Lower lobe of right lung (tissue), 2 donors: ENCODE data around the gene SLC38A9. TPM values are rescaled to one million over a fixed set of nuclear protein-coding genes. Genes with fewer than 3 reads are reported as not detected.
"Not testable (repeated sequence)": the region's sequence is repeated elsewhere in the genome, so short reads cannot be mapped to it uniquely, and the experiment has no call there.

Experiments used
- ATAC-seq, 2 donors: fragments of 200-7000 bp; cut with Tn5 transposase; one replicate each; pipeline ENCODE4 v1.9.1; 2020 to 2022; ENCODE audit warnings: mild to moderate bottlenecking in 2 of 2, moderate library complexity in 2 of 2
- DNase-seq: peaks from one replicate; pipeline ENCODE4 v3.0.0-alpha.2; 2020
- H3K27ac ChIP-seq: fragments of 200-600 bp; one replicate; pipeline ENCODE4 v1.8.0; 2022
- H3K27me3 ChIP-seq: fragments of 200-600 bp; one replicate; pipeline ENCODE4 v1.8.0; 2022; ENCODE audit warnings: low read depth
- H3K36me3 ChIP-seq: fragments of 200-600 bp; one replicate; pipeline ENCODE4 v1.8.0; 2022; ENCODE audit warnings: mild to moderate bottlenecking
- H3K4me1 ChIP-seq: fragments of 200-600 bp; one replicate; pipeline ENCODE4 v1.8.0; 2022
- H3K4me3 ChIP-seq: fragments of 200-600 bp; one replicate; pipeline ENCODE4 v1.8.0; 2022; ENCODE audit warnings: mild to moderate bottlenecking
- H3K9me3 ChIP-seq: fragments of 200-600 bp; one replicate; pipeline ENCODE4 v1.8.0; 2022
- intact Hi-C: fragments of 100-400 bp; cut with DNase I; formaldehyde crosslinking; loops from one replicate; pipeline ENCODE4 v1.11.0; 2022
- long read RNA-seq: library from polyadenylated mRNA; unstranded; transcript quantifications from one replicate; pipeline ENCODE4 v2.0.0, GENCODE V29; 2021
- total RNA-seq: library from RNA; stranded (reverse); fragmentation: NEBNext Ultra II Directional; extraction: Animal tissue kit (Norgen Biotek cat#: 25700); gene quantifications from one replicate; pipeline ENCODE4 v1.2.1, GENCODE V29; 2021
- TF ChIP-seq, protein P1 (sequence below): fragments of 200-600 bp; IDR thresholded peaks from one replicate; pipeline ENCODE4 v1.8.0; 2022; ENCODE audit warnings: antibody characterized with exemption, mild to moderate bottlenecking
- donor health status: DM: no; HTN: yes; CAD: no; lungs with severe emphysema.

SLC38A9 gene, protein sequence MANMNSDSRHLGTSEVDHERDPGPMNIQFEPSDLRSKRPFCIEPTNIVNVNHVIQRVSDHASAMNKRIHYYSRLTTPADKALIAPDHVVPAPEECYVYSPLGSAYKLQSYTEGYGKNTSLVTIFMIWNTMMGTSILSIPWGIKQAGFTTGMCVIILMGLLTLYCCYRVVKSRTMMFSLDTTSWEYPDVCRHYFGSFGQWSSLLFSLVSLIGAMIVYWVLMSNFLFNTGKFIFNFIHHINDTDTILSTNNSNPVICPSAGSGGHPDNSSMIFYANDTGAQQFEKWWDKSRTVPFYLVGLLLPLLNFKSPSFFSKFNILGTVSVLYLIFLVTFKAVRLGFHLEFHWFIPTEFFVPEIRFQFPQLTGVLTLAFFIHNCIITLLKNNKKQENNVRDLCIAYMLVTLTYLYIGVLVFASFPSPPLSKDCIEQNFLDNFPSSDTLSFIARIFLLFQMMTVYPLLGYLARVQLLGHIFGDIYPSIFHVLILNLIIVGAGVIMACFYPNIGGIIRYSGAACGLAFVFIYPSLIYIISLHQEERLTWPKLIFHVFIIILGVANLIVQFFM
- total RNA-seq = 23.8 TPM
- long read RNA-seq, transcript SLC38A9-202 (16 exons, 2,927 nt) = major isoform, 7 of 18 reads
- long read RNA-seq, partial matches to known transcripts = 2 of 18 reads
- long read RNA-seq, other reads (novel, unspliced or antisense) = 8 of 18 reads

DNA sequence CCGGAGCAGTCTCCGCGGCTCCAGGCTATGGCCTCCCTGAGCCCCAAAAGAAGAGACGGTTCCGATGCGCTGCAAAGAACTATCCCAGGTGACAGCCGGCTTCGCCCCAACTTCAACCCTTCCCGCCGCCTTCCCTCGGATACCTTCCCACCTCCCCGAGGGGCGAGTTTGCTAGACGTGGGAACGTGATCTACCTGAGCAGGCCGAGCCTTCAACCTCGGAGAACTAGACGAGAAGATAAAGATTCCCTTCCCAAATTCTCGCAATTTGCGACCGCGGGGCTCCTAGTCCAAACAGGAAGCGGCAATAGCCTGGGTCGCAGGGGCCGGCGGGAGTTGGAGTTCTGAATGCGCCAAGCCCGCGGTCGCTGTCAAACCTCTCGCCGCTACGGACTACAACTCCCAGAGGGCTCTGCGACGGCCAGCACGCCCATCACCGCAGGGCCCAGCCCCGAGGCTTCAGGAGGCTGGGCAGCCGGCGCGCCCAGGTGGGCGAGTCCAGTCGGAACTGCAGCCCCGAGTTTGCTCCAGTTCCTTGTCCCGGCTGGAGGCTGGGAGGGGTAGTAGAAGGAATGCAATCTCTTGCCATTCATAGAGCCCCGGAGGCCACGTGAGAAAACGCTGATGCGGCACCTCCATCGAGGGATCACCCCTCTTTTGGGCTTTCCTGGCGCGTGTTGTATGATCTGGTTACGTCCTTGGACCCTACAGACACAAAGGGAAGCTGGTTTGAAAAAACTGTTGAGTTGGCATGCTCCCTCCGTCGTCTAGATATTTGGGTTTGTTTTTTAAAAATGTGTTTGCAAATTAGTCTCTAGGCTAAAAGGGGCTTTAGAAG is at the start of gene SLC38A9:
TSS of gene SLC38A9 (minus strand) at position 302 of the 837 bp plus-strand sequence. CDS start 14,366 bp downstream, outside the sequence.
- peaks cover 9% of the 10 kb centered on the region for H3K36me3 ChIP-seq
- DNase-seq = peak; percentile 98
- TF ChIP-seq, protein P1, sequence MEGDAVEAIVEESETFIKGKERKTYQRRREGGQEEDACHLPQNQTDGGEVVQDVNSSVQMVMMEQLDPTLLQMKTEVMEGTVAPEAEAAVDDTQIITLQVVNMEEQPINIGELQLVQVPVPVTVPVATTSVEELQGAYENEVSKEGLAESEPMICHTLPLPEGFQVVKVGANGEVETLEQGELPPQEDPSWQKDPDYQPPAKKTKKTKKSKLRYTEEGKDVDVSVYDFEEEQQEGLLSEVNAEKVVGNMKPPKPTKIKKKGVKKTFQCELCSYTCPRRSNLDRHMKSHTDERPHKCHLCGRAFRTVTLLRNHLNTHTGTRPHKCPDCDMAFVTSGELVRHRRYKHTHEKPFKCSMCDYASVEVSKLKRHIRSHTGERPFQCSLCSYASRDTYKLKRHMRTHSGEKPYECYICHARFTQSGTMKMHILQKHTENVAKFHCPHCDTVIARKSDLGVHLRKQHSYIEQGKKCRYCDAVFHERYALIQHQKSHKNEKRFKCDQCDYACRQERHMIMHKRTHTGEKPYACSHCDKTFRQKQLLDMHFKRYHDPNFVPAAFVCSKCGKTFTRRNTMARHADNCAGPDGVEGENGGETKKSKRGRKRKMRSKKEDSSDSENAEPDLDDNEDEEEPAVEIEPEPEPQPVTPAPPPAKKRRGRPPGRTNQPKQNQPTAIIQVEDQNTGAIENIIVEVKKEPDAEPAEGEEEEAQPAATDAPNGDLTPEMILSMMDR = no peak

DNA sequence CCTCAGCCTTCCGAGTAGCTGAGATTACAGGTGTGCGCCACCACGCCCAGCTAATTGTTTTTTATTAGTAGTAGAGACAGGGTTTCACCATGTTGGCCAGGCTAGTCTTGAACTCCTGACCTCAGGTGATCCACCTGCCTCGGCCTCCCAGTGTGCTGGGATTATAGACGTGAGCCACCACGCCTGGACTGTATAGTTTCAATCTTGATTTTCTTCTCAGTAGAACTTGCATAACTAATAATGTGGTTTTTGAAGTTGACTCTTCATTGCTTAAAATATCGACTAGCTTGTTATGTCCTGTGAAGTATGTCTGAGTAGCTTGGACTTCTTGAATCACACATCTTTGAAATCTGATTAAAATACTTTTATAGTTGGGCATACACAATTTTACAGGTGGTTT is 49.6 kb upstream of the SLC38A9 start:
- ATAC-seq, H3K27me3 ChIP-seq, H3K4me3 ChIP-seq, DNase-seq, H3K9me3 ChIP-seq, H3K27ac ChIP-seq, H3K36me3 ChIP-seq, H3K4me1 ChIP-seq, intact Hi-C loops: not testable (repeated sequence)

More for the DNA sequence above, at the start of gene SLC38A9:
- Histone ChIP-seq H3K27me3 (no peaks in the 10 kb centered on the region), H3K9me3 (no peaks in the 10 kb centered on the region), H3K4me1 (peaks cover 24% of the 10 kb centered on the region), H3K4me3 (peak within 1 kb of the TSS; percentile 98), H3K27ac (peak within 1 kb of the TSS; percentile 85)
- intact Hi-C loops = no loop called here
- ATAC-seq = peak; percentile 100

DNA sequence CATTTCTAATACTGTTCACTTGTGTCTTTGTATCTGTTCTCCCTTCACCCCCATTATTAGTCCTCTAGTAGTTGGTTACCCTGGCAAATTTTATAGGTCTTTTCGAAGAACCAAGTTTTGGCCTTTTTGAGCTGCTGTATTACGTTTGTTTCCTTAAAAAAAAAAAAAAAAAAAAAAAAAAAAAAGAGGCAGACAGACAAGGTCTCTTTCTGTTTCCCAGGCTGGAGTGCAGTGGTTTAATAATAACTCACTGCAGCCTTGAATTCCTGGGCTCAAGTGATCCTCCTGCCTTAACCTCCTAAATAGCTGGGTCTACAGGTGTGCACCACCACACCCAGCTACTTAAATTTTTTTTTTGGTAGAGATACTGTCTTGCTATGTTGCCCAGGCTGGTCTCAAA is 46.6 kb upstream of the SLC38A9 start:
- intact Hi-C loops = no loop called here
- TF ChIP-seq, protein P1 = no peak
- ATAC-seq = no peak

DNA sequence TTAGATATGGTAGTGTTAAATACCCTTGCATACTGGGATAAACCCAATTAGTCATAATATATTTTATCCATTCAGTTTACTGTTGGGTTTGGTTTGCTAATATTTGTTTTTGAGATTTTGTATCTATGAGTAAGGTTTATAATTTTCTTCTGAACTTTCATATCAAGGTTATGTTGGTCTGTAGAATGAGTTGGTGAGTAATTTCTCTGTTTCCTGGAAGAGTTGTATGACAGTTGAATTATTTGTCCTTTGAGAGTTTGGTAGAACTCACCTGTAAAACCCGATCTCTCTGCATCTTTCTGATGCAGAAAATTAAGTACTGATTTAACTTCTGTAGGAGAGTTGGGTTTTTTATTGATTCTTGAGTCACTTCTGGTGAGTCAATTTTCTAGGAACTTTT is 46.1 kb upstream of the SLC38A9 start:
- no peaks in the 10 kb centered on the region for H3K4me1 ChIP-seq
- ATAC-seq (no peak), DNase-seq (no peak)
- intact Hi-C loops = no loop called here
- H3K4me3 ChIP-seq = no peak overlapping the region
- H3K36me3 ChIP-seq = no peaks in the 10 kb centered on the region
- TF ChIP-seq, protein P1 = no peak
- no peaks in the 10 kb centered on the region for H3K9me3 ChIP-seq
- no peaks in the 10 kb centered on the region for H3K27me3 ChIP-seq
- no peak overlapping the region for H3K27ac ChIP-seq

More for the DNA sequence above, 46.6 kb upstream of the SLC38A9 start:
- Histone ChIP-seq H3K36me3 (no peaks in the 10 kb centered on the region), H3K27ac (no peak overlapping the region), H3K9me3 (no peaks in the 10 kb centered on the region), H3K4me3 (no peak overlapping the region), H3K27me3 (no peaks in the 10 kb centered on the region), H3K4me1 (no peaks in the 10 kb centered on the region)
- DNase-seq = no peak

DNA sequence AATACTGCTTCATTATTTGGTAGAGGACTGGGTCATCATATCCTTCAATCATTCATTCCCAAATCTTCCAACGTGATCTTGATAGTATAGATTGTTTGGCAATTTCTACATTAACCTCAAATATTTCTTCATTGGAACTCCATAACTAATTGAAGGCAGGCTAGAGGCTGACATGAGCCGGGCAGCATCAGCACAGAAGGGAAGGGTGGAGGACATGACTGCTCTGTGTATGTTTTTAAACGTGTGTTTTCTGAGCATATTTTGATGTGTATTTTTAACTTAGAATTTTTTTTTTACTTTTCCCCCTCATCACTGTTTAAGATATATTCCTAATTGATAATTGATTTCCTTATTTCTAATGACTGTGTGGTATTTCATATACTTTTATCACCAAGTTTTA is 38.4 kb upstream of the SLC38A9 start:
- intact Hi-C loops = no loop called here
- DNase-seq (no peak), ATAC-seq (no peak)
- Histone ChIP-seq H3K27me3 (no peaks in the 10 kb centered on the region), H3K4me3 (no peak overlapping the region), H3K27ac (no peak overlapping the region), H3K36me3 (no peaks in the 10 kb centered on the region), H3K4me1 (no peaks in the 10 kb centered on the region), H3K9me3 (no peaks in the 10 kb centered on the region)
- TF ChIP-seq, protein P1 = no peak
